Keratinocyte (primary cell): ENCODE results near the gene CASR. TPM values are rescaled to one million over a fixed set of nuclear protein-coding genes. Genes with fewer than 3 reads are reported as not detected.

ENCODE experiments used
- DNase-seq: peaks from one replicate; pipeline ENCODE4 v3.0.0-alpha.2; 2011; ENCODE audit warnings: low read depth, missing footprints, low spot score
- FAIRE-seq: peaks from 2 replicates; lab custom pipeline; 2011; peaks lifted over from hg19 to GRCh38; lab: Jason Lieb, UNC
- H2AFZ ChIP-seq: 2 replicates; pipeline ENCODE4 v1.6.0; 2012; ENCODE audit warnings: low read length, control low read depth, inconsistent platforms; ENCODE audit not compliant: control insufficient read depth
- H3K27ac ChIP-seq: 2 replicates; pipeline ENCODE4 v1.5.1; 2011; ENCODE audit warnings: low read length; ENCODE audit not compliant: control insufficient read depth, insufficient read depth
- H3K27me3 ChIP-seq: 3 replicates; pipeline ENCODE4 v1.6.0; 2011; ENCODE audit warnings: low read length; ENCODE audit not compliant: control insufficient read depth, insufficient read depth; ENCODE audit errors: extremely low read depth
- H3K36me3 ChIP-seq, 2 experiments: 2 replicates in 1 of 2; 3 replicates in 1 of 2; pipeline ENCODE4 v1.5.1; 2011; ENCODE audit warnings: low read length in 2 of 2, mild to moderate bottlenecking in 1 of 2; ENCODE audit not compliant: control insufficient read depth in 2 of 2, insufficient read depth in 2 of 2; ENCODE audit errors: extremely low read depth in 1 of 2
- H3K4me1 ChIP-seq: 3 replicates; pipeline ENCODE4 v1.5.1; 2011; ENCODE audit warnings: low read length; ENCODE audit not compliant: control insufficient read depth, insufficient read depth; ENCODE audit errors: extremely low read depth
- H3K4me2 ChIP-seq: 3 replicates; pipeline ENCODE4 v1.6.0; 2011; ENCODE audit warnings: low read depth, low read length; ENCODE audit not compliant: control insufficient read depth, insufficient read depth; ENCODE audit errors: extremely low read depth
- H3K4me3 ChIP-seq, 3 experiments: fragments of 200-600 bp in 1 of 3; sonication (generic) in 1 of 3; 2 replicates in 2 of 3; 3 replicates in 1 of 3; pipeline ENCODE4 v1.5.1; 2011 to 2016; ENCODE audit warnings: low read length in 3 of 3, mild to moderate bottlenecking in 3 of 3, control low read depth in 2 of 3, inconsistent platforms in 1 of 3, low read depth in 1 of 3, mixed read lengths in 1 of 3, mixed run types in 1 of 3, moderate library complexity in 1 of 3; ENCODE audit not compliant: control insufficient read depth in 2 of 3, insufficient read depth in 2 of 3; ENCODE audit errors: extremely low read depth in 1 of 3
- H3K79me2 ChIP-seq: 2 replicates; pipeline ENCODE4 v1.6.0; 2012; ENCODE audit warnings: low read length; ENCODE audit not compliant: control insufficient read depth, insufficient read depth
- H3K9ac ChIP-seq: 3 replicates; pipeline ENCODE4 v1.6.0; 2011; ENCODE audit warnings: low read length; ENCODE audit not compliant: control insufficient read depth, insufficient read depth; ENCODE audit errors: extremely low read depth
- H3K9me1 ChIP-seq: 3 replicates; pipeline ENCODE4 v1.6.0; 2011; ENCODE audit warnings: low read length; ENCODE audit not compliant: control insufficient read depth, insufficient read depth; ENCODE audit errors: extremely low read depth
- H3K9me3 ChIP-seq: 2 replicates; pipeline ENCODE4 v1.5.1; 2012; ENCODE audit warnings: low read depth, low read length; ENCODE audit not compliant: control insufficient read depth
- H4K20me1 ChIP-seq: 3 replicates; pipeline ENCODE4 v1.6.0; 2011; ENCODE audit warnings: low read length; ENCODE audit not compliant: control insufficient read depth, insufficient read depth; ENCODE audit errors: extremely low read depth
- EZH2 ChIP-seq: IDR thresholded peaks from one replicate; pipeline ENCODE4 v1.6.1; 2012; ENCODE audit warnings: inconsistent platforms, mild to moderate bottlenecking, low read length, moderate library complexity
- dilution Hi-C: fragments of 300-500 bp; cut with MboI; formaldehyde crosslinking; loops from one replicate; pipeline ENCODE4 v1.7.0; 2020; ENCODE audit warnings: low sequenced_read_pairs; ENCODE audit not compliant: extremely low pct_ligation_motif_present
- polyA plus RNA-seq, 5 experiments: library from polyadenylated mRNA; depleted of rRNA in 3 of 5; stranded (reverse) in 3 of 5; stranded (forward) in 1 of 5; unstranded in 1 of 5; fragments of >200 nt; gene quantifications; 1 replicate in 1 of 5; 2 replicates in 3 of 5; 3 replicates in 1 of 5; pipeline versions ENCODE4 v1.2.1 to v1.2.3, GENCODE V29; 2011 to 2012; ENCODE audit warnings: missing spikeins in 2 of 5, low read depth in 1 of 5, low replicate concordance in 1 of 5
- TF ChIP-seq, protein P1 (sequence below), 3 experiments: IDR thresholded peaks in 1 of 3; conservative IDR thresholded peaks in 1 of 3; optimal IDR thresholded peaks in 1 of 3; 2 replicates in 2 of 3; 3 replicates in 1 of 3; pipeline versions ENCODE3 to v1.5.1; 2011; ENCODE audit warnings: low read length in 3 of 3, mild to moderate bottlenecking in 3 of 3, moderate library complexity in 2 of 3, control low read depth in 1 of 3, inconsistent platforms in 1 of 3; ENCODE audit not compliant: insufficient read depth in 2 of 3; ENCODE audit errors: extremely low read depth in 1 of 3

Gene CASR
- polyA plus RNA-seq, 1 donor (not counting 4 experiments of a cell fraction or from before 2014, with no cell fraction given): not detected

DNA sequence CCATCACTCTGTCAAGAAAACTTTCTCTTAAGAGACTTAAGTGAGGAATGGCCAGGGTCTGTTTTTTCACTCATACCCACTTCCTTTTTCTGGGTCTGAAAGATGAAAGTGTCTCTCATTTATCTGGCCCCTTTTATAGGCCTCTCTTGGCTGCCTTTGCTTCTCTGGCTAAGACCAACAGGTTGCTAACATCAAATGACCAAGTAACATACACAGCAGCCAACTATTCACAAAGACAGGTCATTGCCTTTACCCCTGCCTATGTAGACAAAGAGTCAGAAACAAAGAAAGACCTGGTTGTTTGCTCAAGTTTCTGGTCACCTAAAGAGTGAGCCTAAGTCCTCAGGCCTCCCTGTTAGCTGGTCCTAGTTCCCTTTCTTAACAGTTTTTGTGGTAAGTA is 117.6 kb downstream of the CASR start:
- Histone ChIP-seq H2AFZ (peak overlapping the region; percentile 8), H3K4me2 (no peak overlapping the region), H3K4me1 (no peaks in the 10 kb centered on the region), H3K4me3 (no peak overlapping the region), H3K27ac (no peak overlapping the region), H3K36me3 (no peaks in the 10 kb centered on the region), H3K27me3 (no peaks in the 10 kb centered on the region), H4K20me1 (no peaks in the 10 kb centered on the region), H3K9ac (no peak overlapping the region), H3K9me3 (no peaks in the 10 kb centered on the region), H3K79me2 (no peaks in the 10 kb centered on the region), H3K9me1 (no peaks in the 10 kb centered on the region)
- dilution Hi-C loops: no loop called here
- DNase-seq: no peak
- no peak for FAIRE-seq
- TF ChIP-seq, protein P1, sequence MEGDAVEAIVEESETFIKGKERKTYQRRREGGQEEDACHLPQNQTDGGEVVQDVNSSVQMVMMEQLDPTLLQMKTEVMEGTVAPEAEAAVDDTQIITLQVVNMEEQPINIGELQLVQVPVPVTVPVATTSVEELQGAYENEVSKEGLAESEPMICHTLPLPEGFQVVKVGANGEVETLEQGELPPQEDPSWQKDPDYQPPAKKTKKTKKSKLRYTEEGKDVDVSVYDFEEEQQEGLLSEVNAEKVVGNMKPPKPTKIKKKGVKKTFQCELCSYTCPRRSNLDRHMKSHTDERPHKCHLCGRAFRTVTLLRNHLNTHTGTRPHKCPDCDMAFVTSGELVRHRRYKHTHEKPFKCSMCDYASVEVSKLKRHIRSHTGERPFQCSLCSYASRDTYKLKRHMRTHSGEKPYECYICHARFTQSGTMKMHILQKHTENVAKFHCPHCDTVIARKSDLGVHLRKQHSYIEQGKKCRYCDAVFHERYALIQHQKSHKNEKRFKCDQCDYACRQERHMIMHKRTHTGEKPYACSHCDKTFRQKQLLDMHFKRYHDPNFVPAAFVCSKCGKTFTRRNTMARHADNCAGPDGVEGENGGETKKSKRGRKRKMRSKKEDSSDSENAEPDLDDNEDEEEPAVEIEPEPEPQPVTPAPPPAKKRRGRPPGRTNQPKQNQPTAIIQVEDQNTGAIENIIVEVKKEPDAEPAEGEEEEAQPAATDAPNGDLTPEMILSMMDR (optimal IDR thresholded peaks at IDR 0.05 in 1 of 3, IDR thresholded peaks at IDR 0.05 in 1 of 3, conservative IDR thresholded peaks at IDR 0.05 in 1 of 3; ENCODE audit: extremely low read depth in 1 of 3, insufficient read depth in 2 of 3, low read length in 3 of 3): no peak
- TF ChIP-seq EZH2: no peak

DNA sequence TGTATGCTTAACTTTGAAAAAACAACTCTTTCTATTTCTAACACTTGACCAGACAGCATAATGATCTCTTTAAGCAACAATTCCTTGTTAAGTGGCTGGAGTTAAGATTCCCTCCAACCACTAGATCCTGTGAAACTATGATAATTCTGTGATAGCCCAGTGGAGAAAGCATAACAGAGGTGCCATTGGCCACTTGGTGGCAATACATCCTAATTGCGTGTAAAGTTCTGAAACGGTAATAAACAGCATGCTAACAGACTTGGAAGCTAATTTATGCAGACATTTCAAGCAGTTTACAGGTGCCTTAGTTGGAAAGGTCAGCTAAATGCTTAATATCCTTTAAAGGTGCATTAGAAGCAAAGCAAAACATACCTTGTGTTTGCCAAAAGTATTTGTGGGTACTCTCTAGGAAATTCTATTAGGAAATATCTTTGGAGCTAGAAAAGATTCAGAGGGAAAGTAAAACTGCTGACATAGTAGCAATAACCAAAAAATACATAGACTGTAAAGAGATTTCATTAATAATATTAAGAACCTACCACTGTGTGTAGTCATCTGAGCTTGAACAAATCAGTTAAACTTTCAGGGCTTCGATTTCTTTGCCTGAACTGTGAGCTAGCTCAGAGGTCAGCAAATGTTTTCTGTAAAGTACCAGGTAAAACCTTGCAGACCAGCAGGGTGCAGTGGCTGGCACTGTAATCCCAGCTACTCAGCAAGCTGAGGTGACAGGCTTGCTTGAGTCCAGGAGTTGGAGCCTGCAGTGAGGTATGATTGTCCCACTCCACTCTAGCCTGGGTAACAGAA is 122.6 kb downstream of the CASR start:
- H3K9me1 ChIP-seq: no peaks in the 10 kb centered on the region
- H3K9ac ChIP-seq: no peak overlapping the region
- H3K27ac ChIP-seq: no peak overlapping the region
- no peaks in the 10 kb centered on the region for H3K79me2 ChIP-seq
- TF ChIP-seq, protein P1 (optimal IDR thresholded peaks at IDR 0.05 in 1 of 3, IDR thresholded peaks at IDR 0.05 in 1 of 3, conservative IDR thresholded peaks at IDR 0.05 in 1 of 3; ENCODE audit: extremely low read depth in 1 of 3, insufficient read depth in 2 of 3, low read length in 3 of 3): peak; percentile 59 to 77 (median 61)
- TF ChIP-seq EZH2: no peak
- FAIRE-seq (peak; percentile 77), DNase-seq (no peak)
- no peak overlapping the region for H2AFZ ChIP-seq
- no peaks in the 10 kb centered on the region for H3K36me3 ChIP-seq
- dilution Hi-C loops: no loop called here
- H3K27me3 ChIP-seq: no peaks in the 10 kb centered on the region
- no peak overlapping the region for H3K4me2 ChIP-seq
- H3K4me1 ChIP-seq: peaks cover 10% of the 10 kb centered on the region
- H4K20me1 ChIP-seq: no peaks in the 10 kb centered on the region
- H3K4me3 ChIP-seq: no peak overlapping the region
- no peaks in the 10 kb centered on the region for H3K9me3 ChIP-seq
